Measurements from ENCODE around the gene LRRC18. TPM values are rescaled to one million over a fixed set of nuclear protein-coding genes. Genes with fewer than 3 reads are reported as not detected.

Gene LRRC18
- total and polyA plus RNA-seq, 9 of the 15 experiments (the other 6 are each of a cell fraction or from before 2014, with no cell fraction given), result not detected

GRCh38 chr10:48923748-48924147, 15.9 kb downstream of the LRRC18 start:
- H3K36me3 ChIP-seq (ENCODE audit: control insufficient read depth, insufficient read depth, low read length), result no peaks in the 10 kb centered on the region
- no peak overlapping the region for H3K27ac ChIP-seq (ENCODE audit: extremely low read depth, low read depth, low read length)
- H4K20me1 ChIP-seq (replicated peaks; ENCODE audit: control insufficient read depth, insufficient read depth, low read length), result no peaks in the 10 kb centered on the region
- intact Hi-C loops (cut with micrococcal nuclease) (loop anchor here (10.0 kb wide), 1 partner anchor 259 kb away; no protein-coding TSS in a partner anchor), in situ Hi-C loops (cut with MboI) (no loop called here)
- DNase-seq (ENCODE audit: extremely low read depth in 1 of 4, low spot score in 3 of 4), result no peak
- no peak for ATAC-seq
- 0% methylated on average over 3 of the region's 3 CpGs for WGBS (ENCODE audit: insufficient coverage, low coverage, missing lambda C conversion rate)
- ChIA-PET POLR2A (no interaction called here), CTCF (ENCODE audit: low intra/inter-chr PET ratio) (no interaction called here)
- H3K4me3 ChIP-seq, result no peak overlapping the region
- H3K27me3 ChIP-seq (ENCODE audit: control insufficient read depth in 2 of 2, insufficient read depth in 2 of 2, low read length in 2 of 2), result peaks cover 6 to 22% of the 10 kb centered on the region in 2 experiments; a peak in 4 of 5 replicates
- H3K9me1 ChIP-seq (ENCODE audit: control insufficient read depth, insufficient read depth, low read length), result no peaks in the 10 kb centered on the region
- no peaks in the 10 kb centered on the region for H3K4me1 ChIP-seq (replicated peaks in 1 of 2; ENCODE audit: control insufficient read depth in 2 of 2, insufficient read depth in 2 of 2, low read length in 2 of 2)
- FAIRE-seq, result no peak
- no peak overlapping the region for H2AFZ ChIP-seq (ENCODE audit: low read depth, low read length)
- no peaks in the 10 kb centered on the region for H3K79me2 ChIP-seq (ENCODE audit: control insufficient read depth, insufficient read depth, low read length)
- no peak overlapping the region for H3K4me2 ChIP-seq (ENCODE audit: insufficient read depth, low read length)
- no peak overlapping the region for H3K9ac ChIP-seq (ENCODE audit: insufficient read depth in 1 of 2, low read depth in 2 of 2, low read length in 2 of 2)
- no peaks in the 10 kb centered on the region for H3K9me3 ChIP-seq (replicated peaks; ENCODE audit: control insufficient read depth, insufficient read depth, low read depth, low read length)
- BruUV-seq (replicated peaks), result no TSS peak
- TF ChIP-seq TCF15 (CRISPR knock-in tag; IDR thresholded peaks at IDR 0.05) (no peak), ELF4 (CRISPR knock-in tag; IDR thresholded peaks at IDR 0.05) (no peak), RNF2 (IDR thresholded peaks at IDR 0.05) (no peak), PBX2 (CRISPR knock-in tag; IDR thresholded peaks at IDR 0.05; ENCODE audit: low read depth) (no peak), PBX2 (tag; conservative IDR thresholded peaks at IDR 0.05; ENCODE audit: low read depth) (no peak), BCOR (IDR thresholded peaks at IDR 0.05) (no peak), ZNF444 (CRISPR knock-in tag; IDR thresholded peaks at IDR 0.05) (no peak)

Measured in K562 (cell line).